CD4-positive, alpha-beta T cell treated with Interleukin-10 for 1 hour (primary cell): ENCODE results near the gene MACROD1.

Experiments
- DNase-seq: peaks from one replicate; pipeline ENCODE4 v3.0.0-alpha.2; 2020

MACROD1 gene

GRCh38 chr11:64027651-64028397, 138.1 kb downstream of the MACROD1 start:
- no peak for DNase-seq

GRCh38 chr11:64026575-64027205, 139.2 kb downstream of the MACROD1 start:
- DNase-seq: no peak

- no peak for DNase-seq
Measured at GRCh38 chr11:64025205-64025604, 140.7 kb downstream of the MACROD1 start.

- DNase-seq: no peak
Measured at GRCh38 chr11:64023712-64024710, 141.9 kb downstream of the MACROD1 start.

GRCh38 chr11:64022125-64022784, 143.7 kb downstream of the MACROD1 start:
- no peak for DNase-seq

GRCh38 chr11:64021757-64022093, 144.2 kb downstream of the MACROD1 start:
- no peak for DNase-seq

GRCh38 chr11:64020976-64021756, 144.7 kb downstream of the MACROD1 start:
- DNase-seq: no peak

GRCh38 chr11:64019106-64020037, 146.5 kb downstream of the MACROD1 start:
- no peak for DNase-seq

GRCh38 chr11:64018310-64018709, 147.6 kb downstream of the MACROD1 start:
- no peak for DNase-seq

- no peak for DNase-seq
Measured at GRCh38 chr11:64017945-64018224, 148.0 kb downstream of the MACROD1 start.

GRCh38 chr11:64015935-64016845, 149.7 kb downstream of the MACROD1 start:
- DNase-seq: no peak

- DNase-seq: no peak
Measured at GRCh38 chr11:64015510-64015909, 150.4 kb downstream of the MACROD1 start.

GRCh38 chr11:64014356-64014755, 151.6 kb downstream of the MACROD1 start:
- no peak for DNase-seq

- DNase-seq: no peak
Measured at GRCh38 chr11:64013141-64013896, 152.6 kb downstream of the MACROD1 start.

- no peak for DNase-seq
Measured at GRCh38 chr11:64011371-64011770, 154.5 kb downstream of the MACROD1 start.

GRCh38 chr11:64010783-64011182, 155.1 kb downstream of the MACROD1 start:
- no peak for DNase-seq

GRCh38 chr11:64009710-64010109, 156.2 kb downstream of the MACROD1 start:
- no peak for DNase-seq

GRCh38 chr11:64008914-64009633, 156.8 kb downstream of the MACROD1 start:
- no peak for DNase-seq
